NCI-H1694 treated with DMSO at 0.1 percent for 48 hours (cell line): Measurements from ENCODE around the gene FAM83E.
A peak's percentile ranks its signal among the peaks of the same experiment; 100 is the strongest.
"Not testable (repeated sequence)": the region's sequence is repeated elsewhere in the genome, so short reads cannot be mapped to it uniquely, and the experiment has no call there.

Experiments used
- DNase-seq: peaks from one replicate; lab custom pipeline; 2025; lab: John Stamatoyannopoulos, UW

The FAM83E gene

GRCh38 chr19:48614436-48615230, at the start of gene FAM83E:
FAM83E (minus strand) TSS chr19:48615076; CDS start chr19:48613372, 1,704 bp downstream.
- no peak for DNase-seq

GRCh38 chr19:48664476-48664875, 49.6 kb upstream of the FAM83E start:
- no peak for DNase-seq

GRCh38 chr19:48663667-48664066, 48.8 kb upstream of the FAM83E start:
- no peak for DNase-seq

DNA sequence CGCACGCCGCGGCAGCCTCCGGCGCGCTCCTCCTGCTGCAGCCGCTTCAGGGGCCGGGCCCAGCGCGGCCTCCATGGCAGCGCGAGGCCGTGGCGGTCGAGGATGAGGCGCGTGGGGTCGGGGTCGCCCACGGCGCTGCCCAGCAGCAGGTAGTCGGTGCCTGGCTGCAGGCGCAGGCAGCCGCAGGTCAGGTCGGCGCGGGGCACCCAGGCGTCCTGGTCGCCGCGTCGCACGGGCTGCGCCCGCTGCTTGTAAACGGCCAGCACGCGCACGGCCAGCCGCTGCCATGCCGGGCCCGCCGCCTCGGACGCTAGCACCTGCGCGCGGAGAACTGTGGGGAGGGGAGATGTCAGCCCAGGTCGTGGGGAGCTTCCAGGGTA, 46.8 kb upstream of the FAM83E start:
- no peak for DNase-seq

GRCh38 chr19:48660852-48661710, 46.2 kb upstream of the FAM83E start:
- peak; percentile 73 for DNase-seq

GRCh38 chr19:48659768-48660167, 44.9 kb upstream of the FAM83E start:
- DNase-seq, result no peak

- DNase-seq, result no peak
Observed at GRCh38 chr19:48658483-48658882, 43.6 kb upstream of the FAM83E start.

- DNase-seq, result not testable (repeated sequence)
Observed at GRCh38 chr19:48657828-48658227, 43.0 kb upstream of the FAM83E start.

DNA sequence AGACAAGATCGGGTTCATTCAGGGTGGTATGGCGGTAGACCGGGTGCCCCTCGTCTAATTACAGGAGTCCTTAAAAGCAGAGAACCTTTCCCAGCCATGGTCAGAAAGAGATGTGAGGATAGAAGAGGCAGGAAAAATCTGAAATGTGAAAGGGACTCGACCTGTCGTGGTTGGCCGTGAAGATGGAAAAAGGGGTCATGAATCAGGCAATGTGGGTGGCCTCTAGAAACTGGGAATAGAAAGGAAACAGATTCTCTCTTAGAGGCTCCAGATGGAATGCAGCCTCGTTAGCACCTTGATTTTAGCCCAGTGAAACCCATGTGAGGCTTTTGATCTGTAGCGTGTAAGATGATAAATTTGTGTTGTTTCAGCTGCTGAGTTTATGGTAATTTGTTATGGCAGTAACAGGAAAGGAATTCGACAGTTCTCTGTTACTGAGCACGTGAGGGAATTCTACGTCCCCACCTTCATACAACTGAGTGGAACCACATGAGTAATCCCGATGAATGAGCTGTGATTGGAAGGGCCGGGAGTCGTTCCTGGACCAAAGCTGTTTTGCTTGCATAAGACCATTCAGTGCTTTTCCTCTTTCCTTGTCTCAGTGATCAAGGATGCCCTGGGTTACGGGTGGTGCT, 42.1 kb upstream of the FAM83E start:
- DNase-seq, result peak; percentile 51

DNA sequence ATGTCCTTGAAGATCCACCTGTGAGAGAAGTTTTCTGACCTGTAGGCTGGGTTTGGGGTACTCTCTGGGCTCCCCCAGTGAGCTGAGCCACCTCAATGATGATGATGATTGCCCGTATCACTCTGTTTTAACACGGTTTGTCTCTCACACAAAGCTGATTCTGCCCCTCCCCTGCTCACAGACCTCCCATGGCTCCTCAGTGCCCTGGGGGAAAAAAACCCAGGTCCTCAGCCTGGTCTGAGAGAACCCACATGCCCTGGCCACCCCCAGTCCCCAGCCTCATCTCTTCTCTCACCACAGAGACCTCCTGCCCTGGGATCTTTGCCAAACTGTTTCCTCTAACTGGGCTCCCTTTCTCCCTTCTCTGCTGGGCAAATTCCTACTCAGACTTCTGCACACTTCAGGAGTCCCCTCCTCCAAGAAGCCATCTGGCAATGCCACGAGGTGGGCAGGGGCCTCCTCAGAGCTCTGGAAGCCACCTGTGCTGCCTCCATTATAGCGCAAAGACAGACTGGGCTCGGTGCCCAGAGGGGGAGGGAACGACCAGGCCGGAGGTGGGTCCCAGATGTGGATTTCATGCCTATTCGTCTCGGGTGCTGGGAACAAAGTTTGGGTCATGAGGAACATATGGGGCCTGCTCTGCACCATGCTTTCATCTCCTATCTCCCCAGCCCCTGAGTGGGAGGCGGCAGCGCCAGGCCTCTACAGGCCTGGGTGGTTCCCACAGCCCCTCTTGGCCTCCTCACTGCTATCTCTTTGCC, 39.6 kb upstream of the FAM83E start:
- peak; percentile 99 for DNase-seq

DNA sequence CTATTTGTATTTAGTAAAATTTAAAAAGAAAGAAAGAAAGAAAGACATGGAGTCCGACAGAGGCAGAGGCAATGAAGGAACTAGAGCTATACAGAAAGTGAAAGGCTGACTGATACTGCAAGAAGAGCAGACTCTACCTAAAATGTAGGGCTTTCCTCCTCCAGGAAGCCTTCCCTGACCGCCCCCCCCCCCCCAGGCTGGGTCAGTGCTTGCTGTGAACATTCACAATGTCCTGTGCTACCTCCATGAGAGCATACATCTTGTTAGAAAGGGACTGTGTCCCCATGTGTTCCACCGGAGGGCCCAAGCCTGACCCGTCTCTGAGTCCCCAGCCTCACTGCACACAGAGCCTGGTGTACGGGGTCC, 36.8 kb upstream of the FAM83E start:
- no peak for DNase-seq

- DNase-seq, result no peak
Observed at GRCh38 chr19:48650974-48651682, 36.3 kb upstream of the FAM83E start.

- DNase-seq, result peak; percentile 87
Observed at GRCh38 chr19:48648134-48648533, 33.3 kb upstream of the FAM83E start.

- DNase-seq, result peak; percentile 94
Observed at GRCh38 chr19:48646722-48647216, 31.9 kb upstream of the FAM83E start.

- peak; percentile 80 for DNase-seq
Observed at GRCh38 chr19:48646001-48646721, 31.3 kb upstream of the FAM83E start, which contains the start of gene CA11. CA11 (minus strand) TSS chr19:48646187; CDS start chr19:48645632, 555 bp downstream.

DNA sequence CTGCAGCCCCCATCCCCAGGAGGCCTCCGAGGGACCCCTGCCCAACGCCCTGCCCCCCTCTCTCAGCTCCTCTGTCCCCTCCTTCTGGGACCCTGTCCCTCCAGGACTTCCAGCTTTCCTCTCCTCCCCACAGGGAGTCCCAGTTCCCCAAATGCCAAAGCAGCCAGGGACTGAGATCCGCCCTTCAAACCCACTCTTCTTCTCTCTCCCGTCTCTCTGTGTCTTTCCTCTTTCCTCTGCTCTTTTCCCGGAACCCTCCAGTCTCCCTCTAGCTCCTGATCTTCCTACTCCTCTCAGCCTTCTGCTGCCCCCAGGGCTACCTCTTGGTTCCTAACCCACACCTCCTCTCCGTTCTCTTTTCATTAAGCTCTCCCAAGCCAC, 30.7 kb upstream of the FAM83E start:
- DNase-seq, result no peak

GRCh38 chr19:48644839-48645619, 30.2 kb upstream of the FAM83E start:
- peak; percentile 81 for DNase-seq

DNA sequence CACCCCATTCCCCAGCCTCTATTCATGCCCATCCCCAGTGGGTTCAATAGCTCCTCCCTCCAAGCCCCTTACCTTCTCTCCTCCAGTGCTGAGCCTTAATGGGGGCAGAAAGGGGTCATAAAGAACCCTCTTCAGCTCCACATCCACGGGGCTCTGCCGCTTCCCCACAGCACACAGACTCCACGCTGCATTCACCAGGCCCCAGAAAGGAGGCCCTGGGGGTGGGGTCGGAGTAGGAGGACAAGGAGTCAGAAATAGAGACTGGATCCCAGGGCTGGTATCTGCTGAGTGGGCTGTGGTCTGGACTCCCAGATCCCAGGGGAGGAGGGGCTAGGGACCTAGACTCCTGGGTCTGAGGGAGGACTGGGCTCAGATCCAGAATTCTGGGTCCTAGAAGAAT, 29.5 kb upstream of the FAM83E start:
- DNase-seq, result no peak

DNA sequence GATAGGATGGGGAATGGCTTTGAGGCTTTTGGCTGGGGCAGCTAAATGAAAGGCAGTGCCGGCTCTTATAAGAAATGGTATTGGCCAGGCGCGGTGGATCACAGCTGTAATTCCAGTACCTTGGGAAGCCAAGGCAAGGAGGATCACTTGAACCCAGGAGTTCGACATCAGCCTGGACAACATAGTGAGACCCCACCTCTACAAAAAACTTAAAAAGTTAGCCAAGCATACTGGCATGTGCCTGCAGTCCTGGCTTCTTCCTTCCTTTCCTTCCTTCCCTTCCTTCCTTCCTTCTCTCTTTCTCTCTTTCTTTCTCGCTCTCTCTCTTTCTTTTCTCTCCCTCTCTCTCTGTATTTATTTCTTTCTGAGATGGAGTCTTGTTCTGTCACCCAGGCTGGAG, 28.0 kb upstream of the FAM83E start:
- no peak for DNase-seq

DNA sequence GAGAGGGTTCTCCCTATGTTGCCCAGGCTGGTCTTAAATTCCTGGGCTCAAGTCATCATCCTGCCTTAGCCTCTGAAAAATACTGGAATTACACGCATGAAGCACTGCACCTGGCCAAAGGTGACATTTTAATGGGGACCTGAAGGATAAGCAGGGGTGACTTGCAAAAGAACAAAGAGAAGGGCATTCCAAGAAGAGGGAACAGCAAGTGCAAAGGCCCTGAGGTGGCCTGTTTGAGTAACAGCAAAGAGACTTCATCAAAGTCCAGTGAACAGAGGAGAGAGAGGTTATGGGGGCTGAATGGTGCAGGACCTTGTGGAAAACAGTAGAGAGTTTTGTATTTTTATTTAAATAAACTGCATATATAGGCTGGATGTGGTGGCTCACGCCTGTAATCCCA, 27.0 kb upstream of the FAM83E start:
- no peak for DNase-seq
